ENCODE results near the gene PSMB3.

GRCh38 chr17:38730526-38731379, 21.8 kb upstream of the PSMB3 start:
- TF ChIP-seq PBX3 (IDR thresholded peaks at IDR 0.05) (no peak), FOSL2 (IDR thresholded peaks at IDR 0.05; ENCODE audit: borderline replicate concordance, low read depth) (no peak), CTCF (IDR thresholded peaks at IDR 0.05) (no peak), GABPA (IDR thresholded peaks at IDR 0.05; ENCODE audit: low read depth) (no peak; the same call in 1 of the 2 replicates), USF1 (IDR thresholded peaks at IDR 0.05; ENCODE audit: borderline replicate concordance, low read depth) (no peak), EZH2phosphoT487 (IDR thresholded peaks at IDR 0.05; ENCODE audit: borderline replicate concordance, low read depth) (no peak)

Data from SK-N-SH (cell line).